HG03442 (cell line): Measurements from ENCODE around the gene TBPL2.
A peak's percentile ranks its signal among the peaks of the same experiment; 100 is the strongest.
"Not testable (repeated sequence)": the region's sequence is repeated elsewhere in the genome, so short reads cannot be mapped to it uniquely, and the experiment has no call there.

Source experiments
- ATAC-seq: cut with Tn5 transposase; IDR thresholded peaks from one replicate; pipeline ENCODE4 v1.9.1; 2021; ENCODE audit warnings: mild to moderate bottlenecking, moderate library complexity; ENCODE audit not compliant: unreplicated experiment

Gene TBPL2

DNA sequence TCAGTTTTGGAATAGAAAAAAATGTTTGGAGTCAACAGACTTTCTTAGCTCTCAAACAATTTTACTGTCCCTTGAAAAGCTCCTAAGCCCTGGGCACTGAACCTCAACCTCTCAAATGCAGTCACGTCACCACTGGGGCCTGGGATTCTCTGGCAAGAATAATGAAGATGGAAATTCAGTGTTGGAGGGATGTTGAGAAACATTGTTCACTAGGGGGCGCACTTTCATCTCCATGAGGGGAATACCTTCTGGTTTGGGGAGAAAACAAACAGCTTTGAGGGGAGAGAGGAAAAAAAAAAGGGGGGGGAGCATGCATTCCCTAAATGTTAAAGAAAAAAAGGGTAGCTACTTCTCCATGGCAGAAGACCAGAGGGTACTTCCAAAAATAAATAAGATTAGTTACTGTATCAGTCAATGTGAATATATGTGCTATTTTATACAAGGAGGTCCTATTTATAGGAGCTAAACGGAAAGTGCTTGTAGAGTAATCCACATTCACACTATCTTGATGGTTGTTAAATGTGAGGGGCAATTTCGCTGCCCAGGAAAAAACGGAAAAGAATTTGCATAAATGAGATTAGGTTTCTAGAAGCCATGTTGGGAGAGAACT lies 5.8 kb upstream of the TBPL2 start:
- ATAC-seq: no peak

DNA sequence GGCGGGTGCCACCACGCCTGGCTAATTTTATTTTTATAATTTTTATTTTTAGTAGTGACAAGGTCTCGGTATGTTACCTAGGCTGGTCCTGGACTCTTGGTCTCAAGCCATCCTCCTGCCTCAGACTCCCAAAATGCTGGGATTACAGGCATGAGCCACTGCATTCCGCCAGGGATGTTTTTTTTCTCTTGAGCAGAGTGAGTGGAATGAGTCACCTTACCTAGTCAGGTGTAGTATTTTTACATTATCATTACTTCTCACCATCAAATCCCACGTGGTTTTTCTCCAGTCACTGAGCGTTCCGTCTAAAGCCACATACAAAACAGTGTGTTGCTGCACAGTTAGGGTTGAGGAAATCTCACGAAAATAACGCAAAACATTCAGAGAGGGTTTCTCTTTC lies 870 bp upstream of the TBPL2 start:
- ATAC-seq: no peak

DNA sequence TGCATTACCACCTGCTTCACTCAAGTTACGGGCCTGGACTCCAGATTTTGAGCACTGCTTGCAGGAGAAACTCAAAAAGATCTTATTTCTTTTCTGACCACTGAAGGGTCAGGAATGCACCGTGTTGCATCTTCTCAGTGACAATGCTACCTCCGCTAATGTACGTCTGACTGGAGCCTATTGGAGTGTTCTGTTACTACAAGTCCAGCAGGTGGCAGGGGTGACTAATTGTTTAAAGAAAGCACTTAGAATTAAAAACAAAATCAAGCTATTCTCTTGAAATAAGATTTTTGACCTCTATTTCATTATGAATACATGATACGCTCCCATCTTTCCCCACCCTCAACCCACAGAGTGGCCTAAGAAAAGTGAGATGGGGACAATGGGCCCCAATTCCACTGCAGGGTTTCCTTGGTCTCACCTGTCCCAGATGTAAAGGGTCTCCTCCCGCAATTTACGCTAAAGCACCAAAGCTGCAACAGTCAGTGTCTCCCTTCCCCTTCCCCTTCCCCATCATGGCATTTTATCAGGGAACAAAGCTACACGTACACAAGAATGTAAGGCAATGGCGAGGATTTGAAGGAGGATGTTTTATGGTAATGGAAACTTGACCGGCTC lies 2.2 kb downstream of the TBPL2 start:
- peak; percentile 59 for ATAC-seq

- no peak for ATAC-seq
These were observed 3.5 kb downstream of the TBPL2 start for GRCh38 chr14:55436931-55437330.

DNA sequence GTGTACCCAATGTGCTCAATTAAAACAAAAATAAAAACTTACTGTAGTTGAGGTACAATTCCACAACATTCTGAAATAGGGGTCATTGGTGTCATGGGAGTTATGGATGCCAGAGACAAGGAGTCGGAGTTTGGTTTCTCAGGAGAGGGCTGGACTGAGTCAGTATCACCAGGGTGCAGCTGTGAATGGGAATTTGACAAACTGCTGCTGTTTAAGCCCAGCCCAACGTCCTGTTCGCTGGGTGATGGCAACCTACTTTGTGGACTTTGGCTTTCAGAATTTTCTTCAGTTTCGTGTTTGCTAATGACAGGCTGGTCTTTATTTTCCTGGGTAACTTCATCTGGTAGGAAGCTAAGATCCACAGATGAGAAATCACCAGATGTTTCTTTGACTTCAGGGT lies 3.9 kb downstream of the TBPL2 start:
- ATAC-seq: no peak

GRCh38 chr14:55434805-55435174 lies 5.6 kb downstream of the TBPL2 start:
- ATAC-seq: no peak

DNA sequence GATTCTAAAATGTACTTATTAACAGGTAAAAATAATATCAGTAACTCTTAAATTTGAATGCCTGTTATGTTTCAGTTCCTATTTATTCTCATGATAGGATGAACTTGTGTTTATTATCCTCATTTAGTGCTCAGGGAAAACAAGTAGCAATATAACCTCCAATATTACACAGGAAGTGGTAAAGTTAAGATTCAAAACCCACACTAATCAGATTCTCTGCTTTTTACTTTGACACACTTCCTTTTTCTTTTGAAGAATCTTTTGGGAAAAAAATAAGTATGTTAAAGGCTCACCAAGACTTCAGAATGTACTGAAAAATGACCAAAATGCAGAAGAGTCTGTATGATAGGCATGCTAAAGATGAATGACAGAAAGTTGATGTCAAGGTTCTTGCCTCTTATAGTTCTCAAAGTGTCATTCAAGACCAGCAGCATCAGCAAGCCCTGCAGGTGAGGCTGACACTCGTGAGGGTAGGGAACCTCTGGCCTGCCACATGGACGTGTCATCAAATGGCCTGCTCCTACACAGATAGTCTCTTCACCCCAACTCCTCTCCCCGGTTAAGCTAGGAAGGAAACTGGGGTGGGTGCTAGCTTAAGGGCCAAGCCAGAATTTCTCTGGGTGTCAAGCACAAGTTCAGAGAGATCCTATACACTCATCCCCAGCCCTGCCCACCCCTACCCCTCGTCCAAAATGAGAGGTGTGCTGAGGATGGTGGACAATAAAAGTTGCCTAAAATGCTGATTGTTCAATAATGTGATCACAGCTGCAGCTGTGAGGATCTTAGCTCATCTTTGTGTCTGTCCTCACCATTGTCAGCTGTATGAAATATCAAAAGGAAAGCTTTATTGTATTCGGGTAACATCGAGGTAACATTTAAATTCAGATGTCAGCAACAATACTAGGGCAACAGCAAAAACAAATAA lies 6.3 kb downstream of the TBPL2 start:
- no peak for ATAC-seq

DNA sequence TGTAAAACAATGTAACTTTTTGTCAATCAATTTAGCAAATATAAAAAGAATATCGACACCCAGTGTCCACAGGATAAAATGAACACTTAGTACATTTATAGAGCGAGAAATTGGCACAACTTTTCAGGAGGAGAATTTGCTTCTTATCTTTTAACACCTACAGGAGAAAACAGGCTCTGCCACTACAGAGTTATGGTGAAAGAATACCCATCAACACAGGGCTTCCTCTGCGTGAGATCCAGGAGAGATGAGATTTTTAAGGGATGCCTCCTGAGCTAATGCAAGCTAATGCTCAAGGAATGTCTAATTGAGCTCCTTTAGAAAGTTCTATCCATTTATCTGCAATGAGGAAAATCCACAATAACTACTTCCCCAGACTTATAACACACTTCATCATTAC lies 7.8 kb downstream of the TBPL2 start:
- ATAC-seq: no peak

DNA sequence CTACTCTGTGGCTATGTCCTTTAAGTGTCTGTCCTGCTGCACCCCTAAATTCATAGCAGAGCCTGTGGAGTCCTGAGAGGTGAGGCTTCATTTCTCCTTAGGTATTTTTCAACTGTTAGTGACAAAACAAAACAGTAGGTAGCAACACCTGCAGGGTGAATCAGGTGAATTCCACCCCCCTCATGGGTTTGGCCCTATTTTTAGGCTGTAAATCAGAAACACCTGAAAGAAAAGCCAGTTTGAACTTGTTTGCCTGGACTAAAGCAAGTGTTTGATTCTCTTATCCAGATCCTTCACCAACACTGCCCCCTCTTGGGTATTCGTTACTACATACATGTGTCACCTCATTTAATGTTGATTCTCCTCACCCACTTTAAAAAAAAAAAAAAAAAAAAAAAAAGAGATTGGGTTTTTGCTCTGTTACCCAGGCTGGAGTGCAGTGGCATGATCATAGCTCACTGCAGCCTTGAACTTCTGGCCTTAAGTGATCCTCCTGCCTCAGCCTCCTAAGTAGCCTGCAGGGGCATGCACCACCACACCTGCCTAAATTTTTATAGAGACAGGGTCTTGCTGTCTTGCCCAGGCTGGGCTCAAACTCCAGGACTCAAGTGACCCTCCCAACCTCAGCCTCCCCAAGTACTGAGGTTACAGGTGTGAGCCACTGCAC lies 10.3 kb downstream of the TBPL2 start:
- peak; percentile 71 for ATAC-seq

- ATAC-seq: no peak
These were observed 13.0 kb downstream of the TBPL2 start for GRCh38 chr14:55427439-55427838.

- ATAC-seq: no peak
These were observed 13.5 kb downstream of the TBPL2 start for GRCh38 chr14:55426891-55427290.

GRCh38 chr14:55425091-55425490 lies 15.3 kb downstream of the TBPL2 start:
- ATAC-seq: no peak

DNA sequence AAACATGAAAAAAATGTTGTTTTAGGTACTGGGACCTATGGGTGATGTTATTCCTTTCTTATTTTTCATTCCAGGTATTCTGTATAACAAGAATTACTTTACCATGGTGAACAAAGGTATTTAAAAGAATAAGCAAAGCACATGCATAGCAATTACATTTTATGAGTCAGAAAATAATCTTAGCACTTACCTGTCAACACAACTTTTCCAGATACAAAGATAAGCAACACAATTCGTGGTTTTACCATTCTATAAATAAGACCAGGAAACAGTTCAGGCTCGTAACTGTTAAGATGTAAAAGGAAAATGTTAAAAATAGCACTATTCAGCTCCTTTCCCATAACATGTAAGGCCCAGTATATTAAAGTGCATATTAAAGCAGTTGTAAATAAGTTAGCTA lies 16.4 kb downstream of the TBPL2 start:
- ATAC-seq: no peak

GRCh38 chr14:55422338-55422737 lies 18.1 kb downstream of the TBPL2 start:
- not testable (repeated sequence) for ATAC-seq

DNA sequence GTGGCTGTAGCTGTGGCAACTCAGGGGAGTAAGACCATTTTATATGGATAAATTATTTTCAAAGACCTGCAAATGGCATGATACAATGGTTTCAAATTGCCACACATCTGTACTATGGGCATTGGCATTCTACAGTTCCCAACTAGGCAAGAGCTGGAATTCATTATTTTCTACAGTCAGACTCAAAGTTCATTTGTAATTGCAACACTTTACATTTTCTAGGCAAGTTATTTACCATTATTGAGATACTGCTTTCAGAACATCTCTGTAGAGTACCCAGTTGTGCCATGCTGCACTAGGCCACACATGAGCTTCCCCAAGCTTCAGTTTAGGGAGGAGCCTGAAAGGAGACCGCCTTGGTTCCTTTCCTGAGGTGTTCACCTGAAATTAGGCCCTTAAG lies 20.8 kb downstream of the TBPL2 start:
- no peak for ATAC-seq

DNA sequence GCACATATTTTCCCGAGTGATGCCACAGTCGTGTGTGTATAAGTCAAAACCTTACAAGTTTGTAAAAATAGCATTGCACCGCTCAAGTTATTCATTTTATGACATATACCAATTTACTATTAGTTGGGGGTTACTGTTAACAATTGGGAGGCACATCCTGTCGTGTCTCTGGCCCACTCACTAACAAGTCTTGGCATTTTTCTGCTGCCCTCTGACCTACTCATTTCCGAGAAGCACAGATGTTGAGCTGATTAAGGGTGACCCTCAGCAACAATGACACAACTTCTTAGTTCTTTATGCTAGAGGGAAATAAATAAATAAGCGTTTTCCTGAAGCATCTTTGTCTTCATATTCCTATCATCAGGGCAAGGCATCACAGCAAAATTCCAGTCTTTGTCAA lies 22.0 kb downstream of the TBPL2 start:
- ATAC-seq: no peak

- ATAC-seq: no peak
These were observed 22.5 kb downstream of the TBPL2 start for GRCh38 chr14:55417955-55418354.

- ATAC-seq: no peak
These were observed 23.6 kb downstream of the TBPL2 start for GRCh38 chr14:55416866-55417265.

DNA sequence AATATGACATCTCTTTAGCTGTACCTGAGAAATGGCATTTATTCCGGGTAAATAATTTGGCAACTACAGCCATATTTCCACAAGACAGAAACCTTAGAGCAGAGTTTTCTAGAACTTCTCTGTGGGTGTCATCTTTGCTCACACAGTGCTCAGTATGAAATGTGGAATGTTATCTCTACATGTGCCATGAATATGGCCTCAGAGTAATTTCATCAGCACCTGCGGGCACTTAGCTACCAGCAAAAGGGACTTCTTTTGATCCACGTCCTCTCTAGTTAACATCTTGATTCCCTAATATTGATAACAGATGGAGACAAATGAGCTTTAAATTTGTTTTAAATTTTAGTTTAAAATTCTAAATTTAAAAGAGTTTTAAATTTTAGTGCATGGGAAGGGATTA lies 25.9 kb downstream of the TBPL2 start:
- ATAC-seq: no peak

DNA sequence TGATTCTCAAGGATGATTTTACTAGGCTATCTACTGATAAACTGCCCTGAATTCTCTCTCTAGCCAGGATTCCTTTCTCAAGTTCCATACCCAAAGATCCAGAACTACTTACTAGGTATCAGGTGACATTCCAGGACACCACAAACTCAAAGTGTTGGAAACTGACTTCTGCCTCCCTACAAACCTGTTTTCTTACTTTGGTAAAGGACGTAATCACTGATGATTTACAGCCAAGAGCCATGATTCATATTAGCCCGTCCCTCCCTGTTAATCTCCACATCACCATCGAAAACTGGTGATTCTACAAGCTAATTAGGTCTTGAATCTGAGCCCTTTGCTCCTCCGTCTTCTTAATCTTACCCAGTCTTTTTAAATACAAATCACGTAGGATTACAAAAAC lies 27.7 kb downstream of the TBPL2 start:
- no peak for ATAC-seq
